DOHH2 (cell line): ENCODE measurements around the gene ARL6IP5.

Experiments used
- H3F3A ChIP-seq: fragments of 200-600 bp; sonication (generic), shearing (Covaris generic); 2 replicates; pipeline ENCODE4 v1.6.0; 2016; ENCODE audit warnings: antibody characterized with exemption, mild to moderate bottlenecking; ENCODE audit not compliant: control insufficient read depth, insufficient read depth
- H3K27ac ChIP-seq: fragments of 200-600 bp; sonication (generic); 2 replicates; pipeline ENCODE4 v1.5.1; 2014; ENCODE audit warnings: low read depth, mild to moderate bottlenecking, low read length, moderate library complexity
- H3K27me3 ChIP-seq: fragments of 200-600 bp; sonication (generic); 2 replicates; pipeline ENCODE4 v1.6.1; 2014; ENCODE audit warnings: mild to moderate bottlenecking, low read length, mixed read lengths; ENCODE audit not compliant: control insufficient read depth
- H3K36me3 ChIP-seq: fragments of 200-600 bp; sonication (generic); 2 replicates; pipeline ENCODE4 v1.6.1; 2014; ENCODE audit warnings: mild to moderate bottlenecking, low read length, moderate library complexity, mixed read lengths; ENCODE audit not compliant: control insufficient read depth
- H3K4me1 ChIP-seq: fragments of 200-600 bp; sonication (generic); 2 replicates; pipeline ENCODE4 v1.6.1; 2014; ENCODE audit warnings: mild to moderate bottlenecking, low read length, mixed read lengths; ENCODE audit not compliant: control insufficient read depth
- H3K4me2 ChIP-seq: fragments of 200-600 bp; sonication (generic); 2 replicates; pipeline ENCODE4 v1.6.0; 2014; ENCODE audit warnings: mild to moderate bottlenecking, low read length, moderate library complexity
- H3K4me3 ChIP-seq: fragments of 200-600 bp; sonication (generic); 2 replicates; pipeline ENCODE4 v1.5.1; 2014; ENCODE audit warnings: mild to moderate bottlenecking, low read length, mixed read lengths
- H3K79me2 ChIP-seq: fragments of 200-600 bp; sonication (generic); 2 replicates; pipeline ENCODE4 v1.6.1; 2014; ENCODE audit warnings: mild to moderate bottlenecking, low read length, mixed read lengths; ENCODE audit not compliant: control insufficient read depth
- H3K9me2 ChIP-seq: fragments of 200-600 bp; sonication (generic); replicated peaks from 2 replicates; pipeline ENCODE4 v1.6.1; 2014; ENCODE audit warnings: mild to moderate bottlenecking, low read length, mixed read lengths; ENCODE audit not compliant: control insufficient read depth
- H3K9me3 ChIP-seq: fragments of 200-600 bp; sonication (generic); 2 replicates; pipeline ENCODE4 v1.6.1; 2014; ENCODE audit warnings: antibody characterized with exemption, low read length, mixed read lengths; ENCODE audit not compliant: control insufficient read depth, insufficient read depth
- H4K20me1 ChIP-seq: fragments of 200-600 bp; sonication (generic); 2 replicates; pipeline ENCODE4 v1.6.0; 2014; ENCODE audit warnings: low read depth, mild to moderate bottlenecking, antibody characterized with exemption, low read length, moderate library complexity; ENCODE audit not compliant: control insufficient read depth, insufficient read depth
- CTCF ChIP-seq: fragments of 200-600 bp; sonication (generic); IDR thresholded peaks from one replicate; pipeline ENCODE4 v1.5.1; 2014; ENCODE audit warnings: antibody characterized with exemption, mild to moderate bottlenecking, low read depth, low read length; ENCODE audit not compliant: poor library complexity, severe bottlenecking
- EZH2phosphoT487 ChIP-seq: fragments of 200-600 bp; sonication (generic); IDR thresholded peaks from 2 replicates; pipeline ENCODE4 v1.6.1; 2017; ENCODE audit warnings: borderline replicate concordance, mild to moderate bottlenecking, antibody characterized with exemption, low read length, moderate library complexity, mixed read lengths

ARL6IP5 gene

GRCh38 chr3:69085168-69085832 lies 563 bp downstream of the ARL6IP5 start:
- H3K27me3 ChIP-seq, result no peaks in the 10 kb centered on the region
- no peaks in the 10 kb centered on the region for H3K9me3 ChIP-seq
- H3K4me1 ChIP-seq, result peaks cover 85% of the 10 kb centered on the region
- H3F3A ChIP-seq, result peaks cover 30% of the 10 kb centered on the region
- peak overlapping the region; percentile 94 for H3K4me2 ChIP-seq
- no peaks in the 10 kb centered on the region for H3K9me2 ChIP-seq
- peak overlapping the region; percentile 92 for H3K4me3 ChIP-seq
- no peak for TF ChIP-seq CTCF
- H4K20me1 ChIP-seq, result no peaks in the 10 kb centered on the region
- peaks cover 36% of the 10 kb centered on the region for H3K79me2 ChIP-seq
- H3K36me3 ChIP-seq, result no peaks in the 10 kb centered on the region
- H3K27ac ChIP-seq, result peak overlapping the region; percentile 19; the same call in 1 of the 2 replicates

GRCh38 chr3:69085833-69086722 lies 1.3 kb downstream of the ARL6IP5 start:
- no peaks in the 10 kb centered on the region for H3K27me3 ChIP-seq
- H3K4me1 ChIP-seq, result peaks cover 84% of the 10 kb centered on the region
- H3K36me3 ChIP-seq, result no peaks in the 10 kb centered on the region
- H3K79me2 ChIP-seq, result peaks cover 38% of the 10 kb centered on the region
- H3K9me2 ChIP-seq, result no peaks in the 10 kb centered on the region
- peak overlapping the region; percentile 94 for H3K4me2 ChIP-seq
- H3F3A ChIP-seq, result peaks cover 30% of the 10 kb centered on the region
- no peaks in the 10 kb centered on the region for H3K9me3 ChIP-seq
- no peak for TF ChIP-seq EZH2phosphoT487
- no peak for TF ChIP-seq CTCF
- H3K4me3 ChIP-seq, result peak overlapping the region; percentile 92
- H4K20me1 ChIP-seq, result no peaks in the 10 kb centered on the region
- H3K27ac ChIP-seq, result no peak overlapping the region

GRCh38 chr3:69087030-69087791 lies 2.5 kb downstream of the ARL6IP5 start:
- H3K4me2 ChIP-seq, result peak overlapping the region; percentile 22
- H3K9me3 ChIP-seq, result no peaks in the 10 kb centered on the region
- peaks cover 38% of the 10 kb centered on the region for H3K79me2 ChIP-seq
- no peaks in the 10 kb centered on the region for H3K36me3 ChIP-seq
- H3F3A ChIP-seq, result peaks cover 24% of the 10 kb centered on the region
- TF ChIP-seq EZH2phosphoT487 (no peak), CTCF (no peak)
- H3K27me3 ChIP-seq, result no peaks in the 10 kb centered on the region
- H4K20me1 ChIP-seq, result no peaks in the 10 kb centered on the region
- H3K4me1 ChIP-seq, result peaks cover 84% of the 10 kb centered on the region
- no peak overlapping the region for H3K27ac ChIP-seq
- no peaks in the 10 kb centered on the region for H3K9me2 ChIP-seq
- no peak overlapping the region for H3K4me3 ChIP-seq
